ENCODE data around the gene ZNF285. TPM values are rescaled to one million over a fixed set of nuclear protein-coding genes. Genes with fewer than 3 reads are reported as not detected.

ZNF285 gene
- 1.3 TPM for polyA plus RNA-seq (2013, experiment 1 of 2)
- 1.2 TPM for polyA plus RNA-seq (2013, experiment 2 of 2)

DNA sequence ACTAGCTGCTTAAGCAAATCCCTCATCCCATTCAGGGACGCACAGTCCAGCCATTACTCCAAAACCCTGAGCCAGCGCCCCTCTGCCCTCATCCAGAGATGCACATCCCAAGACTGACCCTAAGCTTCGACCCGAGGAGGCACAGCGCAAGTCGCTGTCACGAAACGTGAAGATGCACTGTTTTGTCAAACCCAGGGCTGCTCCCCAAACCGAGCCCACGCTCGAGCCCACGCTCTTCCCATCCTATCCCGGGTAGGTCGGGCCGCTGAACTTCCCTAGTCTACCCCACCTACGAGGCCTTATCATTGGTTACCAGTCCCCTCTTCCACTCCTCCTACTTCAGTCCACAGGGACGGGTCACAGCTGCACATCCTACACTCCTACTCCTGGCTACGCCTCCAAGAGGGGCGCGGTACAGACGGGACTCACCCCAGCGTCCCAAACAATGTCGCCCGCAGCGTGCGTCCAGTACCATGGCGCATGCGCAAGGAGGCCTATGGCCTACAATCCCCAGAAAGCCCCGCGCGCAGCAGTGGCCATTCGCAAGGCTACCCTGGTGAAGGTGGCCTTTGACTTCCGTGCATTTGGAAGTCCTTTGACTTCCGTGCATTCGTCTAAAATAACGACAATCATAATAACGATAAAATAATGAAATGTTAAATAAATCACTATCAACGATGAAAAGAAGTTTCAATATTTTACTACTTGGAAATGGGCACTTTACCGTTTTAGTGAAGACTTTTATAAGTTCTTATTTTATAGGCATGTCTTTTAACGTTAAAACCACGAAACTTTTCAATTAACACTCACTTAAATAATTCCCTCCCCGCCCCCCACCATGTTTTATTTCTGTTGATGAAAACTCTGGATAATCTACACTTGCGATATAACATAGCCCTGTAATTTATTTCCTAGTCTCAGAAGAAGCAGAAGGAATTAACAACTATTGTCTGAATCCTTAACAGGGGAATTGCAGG is at the start of gene ZNF285:
ZNF285 (minus strand) TSS at position 470 of the 977 bp plus-strand sequence. CDS start 4,395 bp downstream, outside the sequence.
- Histone ChIP-seq H3K23ac (ENCODE audit: low read length) (no peak within 1 kb of the TSS), H2BK5ac (ENCODE audit: low read length) (no peak within 1 kb of the TSS), H4K8ac (ENCODE audit: low read depth, low read length) (peak within 1 kb of the TSS; percentile 81), H3K4me2 (ENCODE audit: low read length) (peak within 1 kb of the TSS; percentile 100), H3K36me3 (ENCODE audit: control insufficient read depth, insufficient read depth, low read length) (no peaks in the 10 kb centered on the region), H3K18ac (ENCODE audit: low read length) (no peak within 1 kb of the TSS), H2BK120ac (ENCODE audit: low read depth, low read length) (no peak within 1 kb of the TSS), H4K5ac (ENCODE audit: low read length) (peak within 1 kb of the TSS; percentile 47), H2BK15ac (replicated peaks; ENCODE audit: low read depth) (no peak within 1 kb of the TSS), H3K79me1 (ENCODE audit: low read length) (no peaks in the 10 kb centered on the region), H3K4ac (ENCODE audit: low read depth, low read length) (no peak within 1 kb of the TSS), H3K4me1 (ENCODE audit: control insufficient read depth, low read depth, low read length) (no peaks in the 10 kb centered on the region), H3K56ac (ENCODE audit: low read length) (peak within 1 kb of the TSS; percentile 91), H3K27me3 (ENCODE audit: insufficient read depth, low read length, poor library complexity) (no peaks in the 10 kb centered on the region), H3K4me3 (ENCODE audit: low read length) (peak within 1 kb of the TSS; percentile 62), H2AK5ac (ENCODE audit: low read length) (no peak within 1 kb of the TSS), H3K9ac (ENCODE audit: low read length) (peak within 1 kb of the TSS; percentile 74), H3K27ac (ENCODE audit: low read depth, low read length) (no peak within 1 kb of the TSS), H3K79me2 (ENCODE audit: control insufficient read depth, insufficient read depth, low read length) (no peaks in the 10 kb centered on the region)
- 100% methylated on average over 1 of the region's 43 CpGs for WGBS (ENCODE audit: extremely low coverage, insufficient coverage, low lambda C conversion rate)
- DNase-seq, result peak; percentile 98

DNA sequence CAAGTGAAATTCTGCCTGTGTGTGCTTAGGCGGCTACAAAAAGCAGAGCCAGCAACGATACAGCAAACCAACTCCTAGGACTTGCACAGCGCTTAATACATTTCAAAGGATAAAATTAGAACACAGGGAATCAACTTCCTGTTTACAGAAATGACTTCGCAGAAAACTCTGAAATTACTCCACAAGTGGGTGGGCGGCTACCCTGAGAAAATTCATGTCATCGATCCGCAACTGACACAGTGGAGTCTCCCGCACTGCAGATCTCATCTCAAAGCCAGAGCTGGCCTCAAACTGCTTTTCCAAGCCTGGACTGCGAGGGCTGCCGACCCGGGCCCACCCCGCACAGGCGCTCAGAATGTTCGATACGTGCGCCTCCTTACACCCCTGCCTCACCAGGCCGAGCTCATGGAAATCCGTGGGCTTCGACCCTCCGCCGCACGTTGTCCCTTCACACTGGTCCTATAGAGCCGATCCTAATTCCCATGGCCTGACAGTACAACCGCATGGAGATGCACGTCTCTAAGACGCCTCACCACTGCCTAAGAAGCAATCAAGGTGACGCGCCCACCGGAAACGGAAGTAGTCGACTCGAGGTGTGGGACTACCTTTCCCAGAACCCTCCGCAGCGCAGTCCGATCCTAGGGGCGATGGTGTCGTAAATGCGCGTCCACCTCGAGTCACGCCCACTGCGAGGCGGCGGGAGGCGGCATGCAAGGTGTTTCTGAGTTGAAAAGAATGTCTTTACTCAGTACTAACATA is 46.7 kb upstream of the ZNF285 start, which contains the start of gene ZNF229:
ZNF229 (minus strand) TSS at position 557 of the 759 bp plus-strand sequence. CDS start 5,625 bp downstream, outside the sequence.
- no peak within 1 kb of the TSS for H3K18ac ChIP-seq (ENCODE audit: low read length)
- H3K36me3 ChIP-seq (ENCODE audit: control insufficient read depth, insufficient read depth, low read length), result no peaks in the 10 kb centered on the region
- H4K8ac ChIP-seq (ENCODE audit: low read depth, low read length), result no peak within 1 kb of the TSS
- no peak within 1 kb of the TSS for H4K5ac ChIP-seq (ENCODE audit: low read length)
- no peaks in the 10 kb centered on the region for H3K4me1 ChIP-seq (ENCODE audit: control insufficient read depth, low read depth, low read length)
- H3K27ac ChIP-seq (ENCODE audit: low read depth, low read length), result no peak within 1 kb of the TSS
- peak within 1 kb of the TSS; percentile 50 for H3K23ac ChIP-seq (ENCODE audit: low read length)
- no peaks in the 10 kb centered on the region for H3K27me3 ChIP-seq (ENCODE audit: insufficient read depth, low read length, poor library complexity)
- H3K79me2 ChIP-seq (ENCODE audit: control insufficient read depth, insufficient read depth, low read length), result no peaks in the 10 kb centered on the region
- peak within 1 kb of the TSS; percentile 84 for H3K4me2 ChIP-seq (ENCODE audit: low read length)
- H3K56ac ChIP-seq (ENCODE audit: low read length), result peak within 1 kb of the TSS; percentile 93
- WGBS (ENCODE audit: extremely low coverage, insufficient coverage, low lambda C conversion rate), result no CpG with 5 or more reads among the region's 45 CpGs
- no peak within 1 kb of the TSS for H2BK15ac ChIP-seq (replicated peaks; ENCODE audit: low read depth)
- no peak within 1 kb of the TSS for H3K4ac ChIP-seq (ENCODE audit: low read depth, low read length)
- peak; percentile 98 for DNase-seq
- H3K4me3 ChIP-seq (ENCODE audit: low read length), result peak within 1 kb of the TSS; percentile 92
- no peak within 1 kb of the TSS for H2BK120ac ChIP-seq (ENCODE audit: low read depth, low read length)
- no peak within 1 kb of the TSS for H2BK5ac ChIP-seq (ENCODE audit: low read length)
- H3K79me1 ChIP-seq (ENCODE audit: low read length), result no peaks in the 10 kb centered on the region
- peak within 1 kb of the TSS; percentile 80 for H3K9ac ChIP-seq (ENCODE audit: low read length)
- no peak within 1 kb of the TSS for H2AK5ac ChIP-seq (ENCODE audit: low read length)

DNA sequence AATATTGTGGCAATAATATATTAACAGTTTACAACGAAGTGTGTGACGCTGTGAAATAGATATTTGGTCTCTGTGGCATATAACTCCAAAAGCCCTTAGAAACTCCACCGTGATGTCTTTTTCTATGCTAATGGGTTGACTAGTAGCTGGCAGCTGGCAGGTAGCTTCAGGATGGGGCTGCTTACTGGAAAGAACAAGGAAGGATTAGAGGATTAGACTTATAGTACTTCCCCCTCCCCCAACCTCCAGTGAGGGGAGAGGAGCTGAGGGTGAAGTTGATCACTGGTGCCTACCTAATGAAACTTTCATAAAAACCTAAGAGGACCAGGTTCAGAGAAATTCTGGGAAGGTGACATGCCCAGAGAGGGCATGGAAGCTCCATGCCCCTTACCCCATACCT is 37.0 kb upstream of the ZNF285 start:
- Histone ChIP-seq H3K36me3 (ENCODE audit: control insufficient read depth, insufficient read depth, low read length) (peaks cover 1% of the 10 kb centered on the region), H2BK15ac (replicated peaks; ENCODE audit: low read depth) (no peak overlapping the region), H3K4me2 (ENCODE audit: low read length) (no peak overlapping the region), H3K9ac (ENCODE audit: low read length) (no peak overlapping the region), H3K4ac (ENCODE audit: low read depth, low read length) (no peak overlapping the region), H4K8ac (ENCODE audit: low read depth, low read length) (no peak overlapping the region), H3K27ac (ENCODE audit: low read depth, low read length) (no peak overlapping the region), H2BK5ac (ENCODE audit: low read length) (no peak overlapping the region), H3K4me1 (ENCODE audit: control insufficient read depth, low read depth, low read length) (no peaks in the 10 kb centered on the region), H3K79me1 (ENCODE audit: low read length) (no peaks in the 10 kb centered on the region), H3K4me3 (ENCODE audit: low read length) (no peak overlapping the region), H3K27me3 (ENCODE audit: insufficient read depth, low read length, poor library complexity) (no peaks in the 10 kb centered on the region), H3K18ac (ENCODE audit: low read length) (no peak overlapping the region), H4K5ac (ENCODE audit: low read length) (no peak overlapping the region), H2BK120ac (ENCODE audit: low read depth, low read length) (no peak overlapping the region), H3K23ac (ENCODE audit: low read length) (no peak overlapping the region), H2AK5ac (ENCODE audit: low read length) (no peak overlapping the region), H3K79me2 (ENCODE audit: control insufficient read depth, insufficient read depth, low read length) (no peaks in the 10 kb centered on the region), H3K56ac (ENCODE audit: low read length) (no peak overlapping the region)
- no CpG with 5 or more reads among the region's 3 CpGs for WGBS (ENCODE audit: extremely low coverage, insufficient coverage, low lambda C conversion rate)
- no peak for DNase-seq

DNA sequence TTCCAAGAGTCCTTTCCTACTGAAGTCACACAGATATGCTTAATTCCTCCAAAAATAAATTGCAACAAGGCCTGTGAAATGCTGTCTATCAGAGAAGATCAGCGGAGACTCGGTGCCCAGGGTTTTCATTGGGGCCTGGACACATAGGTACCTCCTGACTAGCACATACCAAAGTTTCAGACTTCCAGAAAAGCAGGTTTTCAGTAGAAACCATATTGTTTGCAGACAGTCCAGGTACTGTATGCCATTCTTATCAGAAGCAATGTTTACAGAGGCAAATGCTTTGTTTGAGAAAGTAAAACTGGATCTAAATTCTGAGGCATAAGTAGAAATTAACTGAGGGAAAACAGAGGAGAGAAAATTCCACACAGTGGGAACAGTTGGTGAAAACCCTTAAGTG is 34.0 kb upstream of the ZNF285 start:
- no peak overlapping the region for H3K56ac ChIP-seq (ENCODE audit: low read length)
- no peak overlapping the region for H3K27ac ChIP-seq (ENCODE audit: low read depth, low read length)
- H3K36me3 ChIP-seq (ENCODE audit: control insufficient read depth, insufficient read depth, low read length), result no peaks in the 10 kb centered on the region
- H2BK120ac ChIP-seq (ENCODE audit: low read depth, low read length), result no peak overlapping the region
- no peak overlapping the region for H2BK5ac ChIP-seq (ENCODE audit: low read length)
- H3K27me3 ChIP-seq (ENCODE audit: insufficient read depth, low read length, poor library complexity), result no peaks in the 10 kb centered on the region
- H3K18ac ChIP-seq (ENCODE audit: low read length), result no peak overlapping the region
- H3K4me3 ChIP-seq (ENCODE audit: low read length), result no peak overlapping the region
- H3K79me1 ChIP-seq (ENCODE audit: low read length), result no peaks in the 10 kb centered on the region
- no CpG with 5 or more reads among the region's 2 CpGs for WGBS (ENCODE audit: extremely low coverage, insufficient coverage, low lambda C conversion rate)
- no peak overlapping the region for H3K9ac ChIP-seq (ENCODE audit: low read length)
- no peak overlapping the region for H2AK5ac ChIP-seq (ENCODE audit: low read length)
- H3K4ac ChIP-seq (ENCODE audit: low read depth, low read length), result no peak overlapping the region
- H2BK15ac ChIP-seq (replicated peaks; ENCODE audit: low read depth), result no peak overlapping the region
- no peaks in the 10 kb centered on the region for H3K79me2 ChIP-seq (ENCODE audit: control insufficient read depth, insufficient read depth, low read length)
- no peak overlapping the region for H4K8ac ChIP-seq (ENCODE audit: low read depth, low read length)
- no peak overlapping the region for H3K23ac ChIP-seq (ENCODE audit: low read length)
- no peaks in the 10 kb centered on the region for H3K4me1 ChIP-seq (ENCODE audit: control insufficient read depth, low read depth, low read length)
- H3K4me2 ChIP-seq (ENCODE audit: low read length), result no peak overlapping the region
- DNase-seq, result no peak
- H4K5ac ChIP-seq (ENCODE audit: low read length), result no peak overlapping the region

DNA sequence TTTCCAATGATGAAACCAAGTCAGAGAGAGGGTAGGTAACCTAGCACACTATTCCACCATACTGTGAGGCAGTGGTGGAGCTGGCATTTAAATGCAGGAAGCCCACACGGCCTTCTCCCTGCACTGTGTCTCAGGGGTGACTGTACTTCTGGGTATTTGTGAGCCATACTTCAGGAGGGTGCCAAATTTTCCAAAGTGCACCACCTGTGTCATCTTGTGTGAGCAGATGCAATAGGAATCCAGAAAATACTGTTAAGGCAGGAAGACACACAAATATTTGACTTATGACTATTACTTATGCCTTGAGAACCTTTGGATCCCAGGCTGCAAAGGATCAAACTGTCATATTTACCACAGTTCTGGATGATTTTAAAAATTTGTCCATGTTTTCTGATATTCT is 29.5 kb upstream of the ZNF285 start:
- no CpG with 5 or more reads among the region's 1 CpG for WGBS (ENCODE audit: extremely low coverage, insufficient coverage, low lambda C conversion rate)

More for the DNA sequence above, 29.5 kb upstream of the ZNF285 start:
- Histone ChIP-seq H3K27ac (ENCODE audit: low read depth, low read length) (no peak overlapping the region), H3K9ac (ENCODE audit: low read length) (no peak overlapping the region), H2BK120ac (ENCODE audit: low read depth, low read length) (no peak overlapping the region), H3K4me3 (ENCODE audit: low read length) (no peak overlapping the region), H3K23ac (ENCODE audit: low read length) (no peak overlapping the region), H3K27me3 (ENCODE audit: insufficient read depth, low read length, poor library complexity) (no peaks in the 10 kb centered on the region), H3K18ac (ENCODE audit: low read length) (no peak overlapping the region), H3K4ac (ENCODE audit: low read depth, low read length) (no peak overlapping the region), H3K36me3 (ENCODE audit: control insufficient read depth, insufficient read depth, low read length) (peaks cover 7% of the 10 kb centered on the region), H2AK5ac (ENCODE audit: low read length) (no peak overlapping the region), H3K56ac (ENCODE audit: low read length) (no peak overlapping the region), H3K79me2 (ENCODE audit: control insufficient read depth, insufficient read depth, low read length) (no peaks in the 10 kb centered on the region), H4K8ac (ENCODE audit: low read depth, low read length) (no peak overlapping the region), H3K4me2 (ENCODE audit: low read length) (no peak overlapping the region), H2BK5ac (ENCODE audit: low read length) (no peak overlapping the region), H3K4me1 (ENCODE audit: control insufficient read depth, low read depth, low read length) (no peaks in the 10 kb centered on the region), H4K5ac (ENCODE audit: low read length) (no peak overlapping the region), H3K79me1 (ENCODE audit: low read length) (no peaks in the 10 kb centered on the region), H2BK15ac (replicated peaks; ENCODE audit: low read depth) (no peak overlapping the region)
- DNase-seq, result no peak

All from mesendoderm (in vitro differentiated cells).